Cardiac septum (tissue), 1 donor: ENCODE data around the gene LHFPL2. TPM values are rescaled to one million over a fixed set of nuclear protein-coding genes. Genes with fewer than 3 reads are reported as not detected.

Experiments used
- DNase-seq: peaks from one replicate; pipeline ENCODE4 v3.0.0-alpha.2; 2020; ENCODE audit warnings: low spot score
- intact Hi-C: fragments of 100-400 bp; cut with DNase I; formaldehyde crosslinking; loops from one replicate; pipeline ENCODE4 v1.14.0; 2022
- total RNA-seq: library from RNA; stranded (reverse); fragmentation: NEBNext Ultra II Directional; extraction: Animal tissue kit (Norgen Biotek cat#: 25700); gene quantifications from one replicate; pipeline ENCODE4 v1.2.1, GENCODE V29; 2021
- donor health status: DM: no; HTN: no; CAD: no.

The LHFPL2 gene
- total RNA-seq, 1 donor from 2014 or later = 7.9 TPM

- no peak for DNase-seq
- intact Hi-C loops = no loop called here
These were observed 62.3 kb downstream of the LHFPL2 start for GRCh38 chr5:78586251-78586650.

GRCh38 chr5:78578015-78578414, 70.6 kb downstream of the LHFPL2 start:
- DNase-seq = no peak
- intact Hi-C loops = no loop called here

DNA sequence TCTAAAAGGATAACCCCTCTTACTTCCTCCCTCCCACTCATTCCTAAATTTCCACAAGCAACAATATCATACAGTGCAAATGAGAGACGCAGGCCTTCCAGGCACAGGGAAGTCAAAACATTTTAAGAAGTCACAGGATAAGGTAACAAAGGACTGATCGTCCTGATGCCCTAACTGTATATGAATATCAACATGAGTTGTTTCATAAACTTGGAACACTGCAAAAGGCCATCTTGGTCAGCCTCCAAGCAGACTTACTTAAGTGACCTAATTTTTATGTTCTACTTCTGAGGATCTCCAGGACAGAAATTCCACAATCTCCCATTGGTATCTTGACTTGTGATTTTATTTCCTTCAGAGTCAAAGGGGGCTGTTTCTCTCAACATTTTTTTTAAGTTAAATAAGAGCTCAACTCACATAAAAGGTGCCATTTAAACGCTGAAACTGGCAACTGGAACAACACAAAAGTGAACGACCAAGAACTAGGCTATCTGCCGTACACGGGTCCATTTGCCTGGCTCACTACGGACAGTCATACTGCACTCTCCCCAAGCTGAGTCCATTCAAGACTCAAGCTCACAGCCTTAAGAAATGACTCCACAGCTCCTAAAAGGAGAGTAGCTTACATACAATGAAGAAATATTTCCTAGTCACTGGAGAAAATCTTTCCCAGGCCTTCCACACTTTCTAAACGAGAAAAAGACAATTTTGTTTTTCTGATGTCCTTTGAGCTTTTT, 71.3 kb downstream of the LHFPL2 start:
- intact Hi-C loops = no loop called here
- no peak for DNase-seq

DNA sequence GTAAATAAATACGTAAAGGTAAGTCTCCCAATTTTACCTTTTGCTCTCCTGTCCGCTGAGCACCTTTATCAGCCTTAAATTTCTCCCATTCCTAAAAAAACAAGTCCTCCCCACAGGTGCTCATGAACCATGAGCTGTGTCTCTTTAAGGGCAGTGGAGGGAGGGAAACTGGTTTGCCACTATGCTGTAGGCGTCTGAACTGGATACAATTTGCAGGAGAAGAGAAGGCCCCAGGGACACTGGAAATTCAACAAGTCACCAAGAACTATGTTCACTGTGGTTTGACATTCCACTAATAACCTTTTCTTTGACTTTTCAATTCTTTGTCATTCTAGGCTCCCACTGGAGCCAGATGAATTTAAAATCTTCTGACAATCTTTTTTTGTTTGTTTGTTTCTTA, 72.2 kb downstream of the LHFPL2 start:
- no peak for DNase-seq
- intact Hi-C loops = no loop called here

GRCh38 chr5:78574731-78575161, 73.8 kb downstream of the LHFPL2 start:
- intact Hi-C loops = no loop called here

DNA sequence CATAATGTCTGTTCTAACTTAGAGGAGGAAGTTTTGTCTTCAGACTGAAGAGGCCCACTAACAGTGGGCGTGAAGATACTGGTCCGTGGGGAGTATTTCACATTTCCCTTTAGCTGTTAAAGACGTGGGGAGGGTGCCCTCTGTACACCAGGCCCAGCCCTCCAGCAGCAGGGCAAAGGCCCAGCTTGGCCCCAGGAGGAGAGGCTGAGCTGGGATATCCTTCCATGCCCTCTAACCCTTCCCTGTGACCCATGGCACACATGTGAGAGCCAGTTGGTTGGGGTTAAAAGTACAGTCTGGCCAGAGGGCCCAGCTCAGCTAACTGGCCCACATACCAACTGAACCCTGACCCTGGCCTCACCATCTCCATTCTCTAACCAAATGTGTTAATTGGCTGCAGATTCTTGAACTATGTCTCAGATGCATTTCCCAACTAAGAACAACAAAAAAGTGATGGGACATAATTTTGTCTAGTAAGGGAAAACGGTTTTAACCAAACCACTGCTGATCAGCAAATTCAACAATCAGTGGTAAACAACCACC, 74.4 kb downstream of the LHFPL2 start:
- no peak for DNase-seq

More at GRCh38 chr5:78574731-78575161, 73.8 kb downstream of the LHFPL2 start:
- DNase-seq = no peak

DNA sequence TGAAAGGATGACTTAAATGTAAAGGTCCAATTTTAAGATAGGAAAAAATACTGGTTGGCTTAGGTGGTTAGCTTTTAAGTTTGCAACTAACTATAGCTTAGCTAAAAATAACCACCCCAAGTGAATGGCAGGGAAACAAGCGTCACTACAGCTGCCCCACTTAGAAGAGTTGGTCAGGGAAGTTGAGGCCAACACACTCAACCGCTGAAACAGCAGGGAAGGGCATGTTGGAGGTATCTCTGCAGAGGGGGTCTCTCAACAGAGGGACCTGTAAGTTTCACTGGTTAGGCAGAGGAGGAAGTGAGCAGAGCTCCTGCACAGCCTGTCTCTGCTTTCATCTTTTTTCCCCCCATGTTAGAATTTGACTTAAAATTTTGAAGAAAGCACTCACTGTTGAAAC, 75.3 kb downstream of the LHFPL2 start:
- intact Hi-C loops = no loop called here
- DNase-seq = no peak

More for the DNA sequence above, 74.4 kb downstream of the LHFPL2 start:
- intact Hi-C loops = no loop called here

DNA sequence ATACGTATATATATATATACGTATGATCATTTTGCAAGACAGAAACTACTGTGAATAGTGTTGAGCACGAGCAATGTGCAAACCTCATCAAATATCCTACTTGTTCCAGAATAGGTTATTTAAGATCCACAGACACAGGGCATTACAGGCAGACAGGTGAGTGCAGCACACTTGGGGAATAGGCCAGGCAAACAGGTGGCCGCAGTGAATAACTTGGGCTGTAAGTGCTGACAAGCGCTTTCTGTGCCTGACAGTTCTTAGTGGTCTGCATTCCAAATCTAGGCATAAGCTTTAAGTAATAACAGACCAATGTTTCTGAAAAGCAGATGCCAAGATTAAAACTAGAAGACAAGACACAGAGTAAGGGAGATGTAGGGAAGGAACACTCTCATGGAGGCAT, 77.9 kb downstream of the LHFPL2 start:
- intact Hi-C loops = no loop called here

DNA sequence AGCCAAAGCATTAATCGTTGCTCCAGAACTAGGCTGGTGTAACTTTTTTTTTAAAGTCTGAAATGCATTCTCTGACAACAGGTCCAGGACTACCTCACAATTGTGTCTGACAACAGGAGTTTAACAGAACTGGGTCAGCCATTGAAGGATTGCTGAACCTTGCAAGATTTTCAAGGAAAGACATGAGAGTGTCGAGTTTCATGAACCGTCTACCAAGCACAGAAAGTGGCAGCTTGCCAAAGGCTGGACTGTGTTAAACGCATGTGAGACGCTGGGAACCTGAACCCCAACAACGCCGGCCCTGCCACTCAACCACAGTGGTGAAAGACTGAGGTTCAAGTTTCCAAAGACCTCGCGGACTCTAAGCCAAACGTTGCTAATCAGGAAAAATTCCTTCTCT, 79.1 kb downstream of the LHFPL2 start:
- intact Hi-C loops = no loop called here

More for the DNA sequence above, 77.9 kb downstream of the LHFPL2 start:
- no peak for DNase-seq

GRCh38 chr5:78568676-78569075, 79.9 kb downstream of the LHFPL2 start:
- no peak for DNase-seq
- intact Hi-C loops = no loop called here

More for the DNA sequence above, 79.1 kb downstream of the LHFPL2 start:
- DNase-seq = no peak

GRCh38 chr5:78568212-78568611, 80.4 kb downstream of the LHFPL2 start:
- intact Hi-C loops = no loop called here
- DNase-seq = no peak

- intact Hi-C loops = no loop called here
- DNase-seq = no peak
These were observed 81.0 kb downstream of the LHFPL2 start for GRCh38 chr5:78567617-78568016.

- intact Hi-C loops = no loop called here
- no peak for DNase-seq
These were observed 81.7 kb downstream of the LHFPL2 start for GRCh38 chr5:78566747-78567425.

GRCh38 chr5:78565395-78565794, 83.2 kb downstream of the LHFPL2 start:
- intact Hi-C loops = no loop called here
- no peak for DNase-seq

- DNase-seq = no peak
- intact Hi-C loops = no loop called here
These were observed 85.0 kb downstream of the LHFPL2 start for GRCh38 chr5:78563621-78564020.

- intact Hi-C loops = no loop called here
These were observed 85.8 kb downstream of the LHFPL2 start for GRCh38 chr5:78562714-78563330.

DNA sequence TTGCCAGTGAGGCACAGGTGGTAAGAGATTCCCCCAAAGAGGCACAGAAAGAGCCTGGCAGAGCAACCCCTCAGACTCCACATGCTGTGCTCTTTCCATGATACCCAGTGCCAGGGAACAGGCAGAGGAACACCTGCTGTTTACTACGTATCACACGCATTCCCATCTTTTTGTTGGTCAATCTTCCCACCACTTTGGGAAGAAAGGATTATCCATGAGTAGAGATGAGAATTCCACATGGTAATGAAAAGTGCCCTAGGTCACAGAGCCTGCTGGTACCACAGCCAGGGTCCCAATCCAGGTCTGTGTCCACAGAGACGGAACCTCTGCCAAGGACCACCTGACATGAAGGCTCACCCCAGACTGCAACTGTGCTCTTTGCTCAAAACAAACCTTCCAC, 86.6 kb downstream of the LHFPL2 start:
- intact Hi-C loops = no loop called here
- no peak for DNase-seq

More at GRCh38 chr5:78562714-78563330, 85.8 kb downstream of the LHFPL2 start:
- no peak for DNase-seq

GRCh38 chr5:78561261-78561660, 87.3 kb downstream of the LHFPL2 start:
- DNase-seq = no peak
- intact Hi-C loops = no loop called here

DNA sequence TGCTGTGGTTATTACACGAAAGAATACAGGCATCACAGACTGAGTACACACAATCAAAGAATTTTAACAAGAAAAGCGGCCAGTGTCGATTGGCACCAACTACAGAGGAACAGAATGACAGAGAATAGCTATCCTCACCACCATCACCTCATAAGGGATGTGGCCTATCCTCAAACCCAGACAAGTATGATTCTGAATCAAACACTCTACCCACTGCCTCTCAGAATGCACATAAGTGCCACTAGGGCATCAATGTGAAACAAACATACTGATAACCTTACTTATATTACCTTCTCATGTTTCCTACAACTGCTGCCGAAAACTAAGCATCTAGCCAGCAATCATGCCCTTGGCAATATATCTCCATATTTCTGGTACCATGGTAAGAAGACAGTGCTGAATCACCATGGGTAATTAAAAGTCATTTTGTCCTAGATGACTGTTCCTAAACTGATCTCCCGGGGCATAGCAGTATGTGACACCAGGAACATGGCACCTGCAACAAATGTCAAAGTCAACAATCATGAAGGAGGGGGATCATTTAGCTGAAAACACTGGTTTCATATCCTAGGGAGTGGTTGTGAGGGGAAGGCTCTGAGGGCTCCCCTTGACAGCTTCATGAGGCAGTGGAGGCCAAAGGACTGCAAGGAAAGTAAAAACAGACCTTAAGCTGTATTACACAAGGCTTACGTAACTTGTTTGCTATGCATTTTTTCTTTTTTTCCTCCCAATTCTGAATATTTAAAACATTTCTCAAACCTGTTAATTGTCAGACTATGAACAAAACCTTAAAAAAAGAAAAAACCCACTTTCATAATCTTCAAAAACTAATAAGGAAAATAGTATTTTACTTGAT, 88.3 kb downstream of the LHFPL2 start:
- DNase-seq = no peak
- intact Hi-C loops = no loop called here
